Urinary bladder (tissue), 4 donors: ENCODE data around the gene OGFOD2. TPM values are rescaled to one million over a fixed set of nuclear protein-coding genes. Genes with fewer than 3 reads are reported as not detected.
"Not testable (repeated sequence)": the region's sequence is repeated elsewhere in the genome, so short reads cannot be mapped to it uniquely, and the experiment has no call there.

ENCODE experiments used
- DNase-seq: peaks from one replicate; pipeline ENCODE4 v3.0.0-alpha.2; 2015; ENCODE audit errors: extremely low spot score
- H3K27ac ChIP-seq: one replicate; pipeline ENCODE4 v1.5.1; 2013; ENCODE audit warnings: low read depth, mild to moderate bottlenecking, moderate library complexity
- H3K36me3 ChIP-seq: one replicate; pipeline ENCODE4 v1.6.1; 2013; ENCODE audit warnings: mild to moderate bottlenecking, moderate library complexity; ENCODE audit not compliant: insufficient read depth
- H3K4me1 ChIP-seq: one replicate; pipeline ENCODE4 v1.6.1; 2013; ENCODE audit warnings: mild to moderate bottlenecking, moderate library complexity; ENCODE audit not compliant: insufficient read depth
- H3K4me3 ChIP-seq: one replicate; pipeline ENCODE4 v1.5.1; 2013; ENCODE audit warnings: low read depth, low read length
- WGBS: extraction: QIAGEN DNeasy Blood & Tissue Kit; methylation state at CpG from one replicate; pipeline ENCODE4 v1.1.7; 2013; 5-methylcytosine and 5-hydroxymethylcytosine counted together
- polyA plus RNA-seq: library from polyadenylated mRNA; stranded (reverse); fragments of 200-250 nt; gene quantifications from one replicate; pipeline ENCODE4 v1.2.3, GENCODE V29; 2013
- total RNA-seq: library from RNA; depleted of rRNA; stranded (reverse); fragments of >200 nt; gene quantifications from one replicate; pipeline ENCODE4 v1.2.3, GENCODE V29; 2014
- donor health status: healthy with polysubstance abuse.
- donor health status: healthy.

OGFOD2 gene
- total and polyA plus RNA-seq, 2 donors: 6.5 to 17.1 TPM

DNA sequence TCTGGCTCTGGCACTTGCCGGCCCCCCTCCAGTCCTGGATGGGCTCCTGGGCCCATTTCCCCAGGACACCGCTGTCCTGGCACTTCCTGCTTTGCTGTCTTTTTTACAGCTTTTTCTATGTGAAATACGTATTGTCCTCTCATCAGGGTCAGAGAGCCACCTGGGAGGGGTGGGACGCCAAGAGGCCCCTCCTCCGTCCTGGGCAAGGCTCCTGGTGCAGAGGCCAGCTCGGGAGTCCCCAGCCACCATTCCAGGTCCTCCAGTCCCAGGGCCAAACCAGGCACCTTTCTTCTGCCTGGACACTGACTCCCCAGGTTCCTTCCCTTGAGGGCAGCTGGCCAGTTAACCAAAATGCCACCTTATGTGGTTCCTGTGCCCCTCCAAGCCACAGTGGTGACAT lies 28.2 kb downstream of the OGFOD2 start:
- 89% methylated on average over 6 of the region's 6 CpGs for WGBS
- H3K36me3 ChIP-seq: peaks cover 5% of the 10 kb centered on the region
- DNase-seq: no peak
- no peak overlapping the region for H3K4me3 ChIP-seq
- no peaks in the 10 kb centered on the region for H3K4me1 ChIP-seq
- H3K27ac ChIP-seq: no peak overlapping the region

DNA sequence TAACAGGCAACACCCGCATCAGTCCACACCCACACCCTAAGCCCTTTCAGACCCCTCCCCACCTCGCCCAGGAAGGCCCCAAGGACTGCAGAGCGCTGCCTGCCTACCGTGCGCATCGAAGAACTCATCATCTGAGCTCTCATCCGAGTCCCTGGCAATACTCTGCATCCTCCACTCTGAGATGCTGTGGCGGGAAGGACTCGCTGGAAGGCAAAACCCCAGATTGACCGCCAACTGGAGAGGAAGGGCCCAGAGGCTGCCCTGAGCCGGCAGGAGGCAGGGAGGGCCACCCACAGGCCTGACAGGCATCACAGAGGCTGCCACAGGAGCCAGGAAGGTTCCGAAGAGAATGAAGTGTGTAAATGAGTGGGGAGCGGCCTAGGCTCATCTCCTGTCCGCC lies 29.2 kb downstream of the OGFOD2 start:
- DNase-seq: no peak
- 87% methylated on average over 14 of the region's 14 CpGs for WGBS
- Histone ChIP-seq H3K27ac (no peak overlapping the region), H3K36me3 (peaks cover 5% of the 10 kb centered on the region), H3K4me1 (no peaks in the 10 kb centered on the region), H3K4me3 (no peak overlapping the region)

DNA sequence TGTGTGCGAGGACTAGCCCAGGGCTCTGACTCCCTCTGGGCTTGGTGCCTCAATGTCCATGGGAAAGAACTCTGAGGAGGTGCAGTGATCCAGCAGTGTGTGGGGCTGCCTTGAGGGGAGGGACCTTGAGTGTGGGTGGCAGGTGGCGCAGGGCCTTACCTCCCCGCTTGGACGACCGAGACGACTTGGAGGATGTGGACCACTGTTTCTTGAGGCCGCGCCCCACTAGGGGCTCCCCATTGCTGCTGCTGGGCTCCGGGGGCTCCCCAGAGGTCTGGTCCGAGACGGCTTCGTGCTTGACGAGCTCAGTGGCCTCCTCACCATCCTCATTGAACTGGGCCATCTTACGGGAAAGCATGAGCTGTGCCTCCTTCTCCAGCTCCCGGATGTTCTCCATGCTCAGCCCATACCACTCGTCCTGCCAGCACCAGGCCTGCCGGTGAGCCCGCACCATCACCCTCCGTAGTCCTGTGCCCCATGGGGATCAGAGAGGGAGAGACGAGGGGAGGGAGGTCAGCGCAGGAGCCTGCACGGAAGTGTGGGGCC lies 30.1 kb downstream of the OGFOD2 start:
- no peak for DNase-seq
- Histone ChIP-seq H3K36me3 (peaks cover 5% of the 10 kb centered on the region), H3K4me3 (no peak overlapping the region), H3K4me1 (no peaks in the 10 kb centered on the region), H3K27ac (no peak overlapping the region)
- 92% methylated on average over 22 of the region's 22 CpGs for WGBS

DNA sequence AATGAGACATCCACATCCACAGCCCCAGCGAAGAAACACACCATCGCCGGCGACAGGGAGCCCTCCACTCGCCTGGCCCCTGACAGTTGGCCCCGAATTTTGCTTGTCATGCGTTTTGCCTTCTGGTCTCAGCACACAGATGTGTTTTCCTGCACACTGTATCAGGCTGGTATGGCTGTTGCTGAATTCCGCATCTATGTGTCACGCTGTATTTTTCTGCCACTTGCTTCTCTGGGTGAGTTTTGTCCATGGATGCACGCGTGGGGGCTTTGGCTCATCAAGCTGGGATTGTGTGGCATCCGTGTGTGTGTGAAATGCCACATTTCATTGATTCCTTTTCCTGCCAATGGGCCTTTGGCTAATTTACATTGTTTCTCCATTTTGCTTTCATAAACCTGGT lies 31.9 kb downstream of the OGFOD2 start:
- DNase-seq: no peak
- WGBS: 85% methylated on average over 12 of the region's 12 CpGs
- no peak overlapping the region for H3K27ac ChIP-seq
- H3K4me1 ChIP-seq: no peaks in the 10 kb centered on the region
- H3K36me3 ChIP-seq: peaks cover 5% of the 10 kb centered on the region
- no peak overlapping the region for H3K4me3 ChIP-seq

DNA sequence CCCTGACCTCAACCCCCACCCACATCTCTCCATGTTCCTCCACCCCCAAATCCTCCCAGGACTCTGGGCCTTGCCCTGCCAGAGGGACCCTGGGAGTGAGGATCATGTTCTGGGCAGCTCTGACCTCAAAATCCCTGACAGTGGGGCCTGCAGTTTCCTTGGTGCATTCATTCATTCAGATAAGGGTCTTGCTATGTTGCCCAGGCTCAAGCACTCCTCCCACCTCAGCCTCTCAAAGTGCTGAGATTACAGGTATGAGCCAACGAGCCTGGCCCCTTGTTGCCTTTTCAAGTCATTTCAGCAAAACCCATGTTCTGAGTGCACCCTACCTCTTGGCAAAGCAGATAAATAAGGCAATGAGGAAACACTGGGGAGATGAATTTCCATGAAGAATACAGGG lies 35.1 kb downstream of the OGFOD2 start:
- no peak for DNase-seq
- Histone ChIP-seq H3K27ac (no peak overlapping the region), H3K4me1 (no peaks in the 10 kb centered on the region), H3K4me3 (no peak overlapping the region), H3K36me3 (peaks cover 2% of the 10 kb centered on the region)
- 85% methylated on average over 1 of the region's 1 CpG for WGBS

DNA sequence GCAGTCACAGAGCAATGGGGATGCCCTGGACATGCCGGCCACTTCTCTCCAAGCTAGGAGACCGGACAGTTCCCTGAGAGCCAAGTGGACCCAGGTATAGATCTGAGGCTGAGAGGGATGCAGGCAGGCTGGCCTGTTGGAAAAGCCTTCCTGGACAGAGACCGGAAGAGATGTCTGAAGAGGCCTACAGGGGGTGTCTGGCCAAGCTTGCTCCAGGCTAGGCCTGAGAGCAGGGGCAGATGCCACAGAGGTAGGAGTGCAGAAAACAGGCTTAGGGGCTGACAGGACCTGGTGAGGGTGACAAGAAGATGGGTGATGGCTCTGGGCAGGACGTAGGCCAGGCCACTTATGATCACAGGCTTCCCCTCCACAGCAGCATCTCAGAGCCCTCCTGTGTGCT lies 35.6 kb downstream of the OGFOD2 start:
- no peak for DNase-seq
- no peaks in the 10 kb centered on the region for H3K36me3 ChIP-seq
- no peak overlapping the region for H3K27ac ChIP-seq
- H3K4me3 ChIP-seq: no peak overlapping the region
- 87% methylated on average over 4 of the region's 4 CpGs for WGBS
- H3K4me1 ChIP-seq: no peaks in the 10 kb centered on the region

DNA sequence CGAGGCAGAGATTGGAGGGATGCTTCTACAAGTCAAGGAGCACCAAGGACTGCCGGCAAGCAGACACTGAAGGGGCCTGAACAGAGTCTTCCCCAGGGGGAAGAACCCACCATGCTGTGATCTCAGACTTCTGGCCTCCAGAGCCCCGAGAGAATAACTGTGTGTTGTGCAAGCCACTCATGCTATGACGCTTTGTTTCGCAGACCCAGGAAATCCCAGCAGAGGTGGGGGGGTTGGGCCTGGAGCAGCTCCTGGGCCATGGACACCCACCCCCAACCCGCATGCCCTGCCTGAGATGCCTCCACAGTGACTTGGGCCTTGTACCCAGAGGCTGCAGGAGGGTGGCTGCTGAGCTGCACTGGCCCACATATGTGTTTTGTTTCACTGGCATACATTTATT lies 36.7 kb downstream of the OGFOD2 start:
- H3K36me3 ChIP-seq: no peaks in the 10 kb centered on the region
- DNase-seq: no peak

DNA sequence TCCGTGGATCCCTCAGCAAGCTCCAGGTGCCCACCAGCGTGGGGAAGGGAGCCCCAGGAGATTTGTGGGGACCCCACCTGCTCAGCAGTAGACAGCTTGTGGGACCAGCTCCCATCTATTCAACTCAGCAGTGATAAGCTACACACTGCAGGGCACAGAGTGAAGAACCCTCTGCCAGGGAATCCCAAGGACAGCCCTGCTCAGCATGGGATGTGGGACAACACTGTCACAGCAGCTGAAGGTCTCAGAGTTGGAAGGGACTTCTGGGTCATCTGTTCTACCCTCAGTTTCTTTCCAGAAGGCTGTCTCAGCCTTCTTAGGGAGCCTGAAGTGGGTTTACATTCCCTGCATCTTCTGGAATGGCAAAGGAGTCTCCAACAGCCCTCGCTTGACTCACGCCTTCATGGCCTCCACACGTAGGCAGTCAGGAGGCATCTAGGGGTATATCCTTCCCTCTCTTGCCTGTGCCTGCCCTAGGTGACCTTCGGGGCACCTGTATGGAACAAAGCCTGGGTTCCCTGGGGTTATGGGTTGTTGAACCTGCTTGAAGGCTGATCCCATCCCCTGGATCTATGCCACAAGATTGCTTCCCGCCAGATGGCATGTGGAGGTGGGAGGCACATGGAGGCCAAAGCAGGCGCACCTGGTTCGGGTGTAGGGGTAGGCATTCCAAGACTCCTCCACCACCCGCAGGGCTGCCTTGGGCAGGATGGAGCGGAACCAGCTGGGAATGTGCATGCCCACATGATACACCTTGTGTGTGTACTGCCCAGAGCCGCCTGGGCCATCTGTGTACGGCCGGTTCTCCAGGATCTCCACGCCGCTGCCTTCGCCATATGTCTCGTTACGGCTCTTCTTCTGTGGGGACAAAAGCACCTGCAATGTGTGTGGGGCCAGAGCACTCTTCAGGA lies 38.4 kb downstream of the OGFOD2 start:
- Histone ChIP-seq H3K4me1 (no peaks in the 10 kb centered on the region), H3K4me3 (no peak overlapping the region), H3K36me3 (no peaks in the 10 kb centered on the region), H3K27ac (no peak overlapping the region)
- WGBS: 95% methylated on average over 19 of the region's 19 CpGs
- DNase-seq: no peak

More for the DNA sequence above, 36.7 kb downstream of the OGFOD2 start:
- WGBS: 86% methylated on average over 6 of the region's 6 CpGs
- no peaks in the 10 kb centered on the region for H3K4me1 ChIP-seq
- H3K27ac ChIP-seq: no peak overlapping the region
- H3K4me3 ChIP-seq: no peak overlapping the region

DNA sequence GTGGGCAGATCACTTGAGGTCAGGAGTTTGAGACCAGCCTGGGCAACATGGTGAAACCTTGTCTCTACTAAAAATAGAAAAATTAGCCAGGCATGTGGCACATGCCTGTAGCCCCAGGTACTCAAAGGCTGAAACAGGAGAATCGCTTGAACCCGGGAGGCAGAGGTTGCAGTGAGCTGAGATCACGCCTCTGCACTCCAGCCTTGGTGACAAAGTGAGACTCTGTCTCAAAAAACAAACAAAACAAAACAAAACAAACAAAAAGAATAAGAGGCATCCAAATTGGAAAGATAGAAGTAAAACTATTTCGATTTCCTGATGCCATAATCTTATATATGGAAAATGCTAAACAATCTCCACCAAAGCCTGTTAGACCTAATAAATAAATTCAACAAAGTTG lies 39.4 kb downstream of the OGFOD2 start:
- H3K36me3 ChIP-seq, H3K4me3 ChIP-seq, H3K4me1 ChIP-seq, H3K27ac ChIP-seq, DNase-seq: not testable (repeated sequence)
- 96% methylated on average over 4 of the region's 4 CpGs for WGBS

DNA sequence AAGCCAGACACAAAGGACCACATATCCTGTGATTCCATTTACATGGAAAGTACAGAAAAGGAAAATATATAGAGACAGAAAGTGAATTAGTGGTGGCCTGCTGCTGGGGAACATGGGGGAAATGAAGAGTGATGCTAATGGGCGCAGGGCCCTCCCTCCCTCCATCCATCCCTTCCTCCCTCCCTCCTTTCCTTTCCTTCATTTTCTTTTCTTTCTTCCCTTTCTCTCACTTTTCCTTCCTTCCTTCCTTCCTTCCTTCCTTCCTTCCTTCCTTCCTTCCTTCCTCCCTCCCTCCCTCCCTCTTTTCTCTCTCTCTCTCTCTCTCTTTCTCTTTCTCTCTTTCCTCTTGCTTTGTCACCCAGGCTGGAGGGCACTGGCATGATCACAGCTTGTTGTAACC lies 42.7 kb downstream of the OGFOD2 start:
- Histone ChIP-seq H3K36me3 (no peaks in the 10 kb centered on the region), H3K4me1 (no peaks in the 10 kb centered on the region), H3K4me3 (no peak overlapping the region), H3K27ac (no peak overlapping the region)
- 100% methylated on average over 1 of the region's 1 CpG for WGBS
- DNase-seq: no peak

DNA sequence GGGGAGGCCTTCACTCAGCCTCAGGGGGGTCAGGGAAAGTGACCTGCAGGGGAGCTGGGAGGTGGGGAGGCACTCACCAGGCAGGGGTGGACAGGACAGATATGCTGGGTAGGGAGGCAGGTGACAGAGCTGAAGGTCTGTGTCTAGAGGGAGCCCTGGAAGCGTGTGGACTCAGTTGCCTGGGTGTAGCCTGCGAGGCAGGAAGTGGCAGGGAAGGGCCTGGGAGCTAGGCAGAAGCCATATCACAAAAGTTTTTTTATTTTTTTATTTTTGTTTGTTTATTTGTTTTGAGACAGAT lies 44.7 kb downstream of the OGFOD2 start:
- H3K27ac ChIP-seq: no peak overlapping the region
- no peaks in the 10 kb centered on the region for H3K36me3 ChIP-seq
- no peak overlapping the region for H3K4me3 ChIP-seq
- WGBS: 92% methylated on average over 2 of the region's 2 CpGs
- DNase-seq: no peak
- H3K4me1 ChIP-seq: no peaks in the 10 kb centered on the region

DNA sequence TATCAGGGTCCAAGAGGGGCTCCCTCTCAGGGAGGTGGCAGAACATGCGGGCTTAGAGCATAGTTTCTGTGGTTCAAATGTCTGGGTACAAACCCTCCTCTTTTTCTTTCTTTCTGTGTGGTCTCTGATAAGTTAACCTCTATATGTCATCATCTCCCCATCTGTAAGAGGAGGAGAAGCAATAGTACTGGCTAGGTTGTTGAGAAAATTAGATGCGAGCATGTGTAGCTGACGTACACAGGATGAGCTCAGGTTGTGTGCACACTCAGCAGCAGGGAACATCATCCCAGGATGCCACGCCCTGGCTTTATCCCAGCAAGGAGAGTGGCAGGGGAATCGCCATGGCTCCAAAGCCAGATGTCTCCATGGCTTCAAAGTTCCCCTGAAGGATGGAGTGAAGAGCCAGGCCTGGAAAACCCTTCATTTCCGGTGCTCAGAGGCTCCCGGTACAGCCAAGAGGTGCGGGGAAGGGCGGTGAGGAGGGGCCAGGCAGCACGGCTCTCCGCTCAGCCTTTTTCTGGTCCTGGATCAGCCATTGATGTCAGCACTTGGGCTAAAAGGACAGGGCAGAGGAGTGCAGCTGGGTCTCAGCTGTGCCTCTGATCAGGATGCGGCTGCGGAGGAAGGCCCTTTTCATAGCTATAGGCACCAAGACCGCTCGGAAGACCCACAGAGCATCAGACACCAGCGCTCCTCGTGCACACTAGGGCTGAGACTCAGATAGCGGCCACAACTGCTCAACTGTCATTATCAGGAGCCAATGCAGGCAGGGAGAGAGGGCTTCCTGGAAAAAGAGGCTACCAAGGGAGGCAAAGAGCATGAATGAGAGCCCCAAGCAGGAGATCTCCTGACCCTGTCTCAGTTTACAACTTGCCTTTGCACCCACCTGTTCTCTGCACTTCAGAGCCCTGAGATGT lies 46.9 kb downstream of the OGFOD2 start:
- no peak overlapping the region for H3K27ac ChIP-seq
- DNase-seq: no peak
- no peaks in the 10 kb centered on the region for H3K4me1 ChIP-seq
- 87% methylated on average over 18 of the region's 18 CpGs for WGBS
- no peaks in the 10 kb centered on the region for H3K36me3 ChIP-seq
- no peak overlapping the region for H3K4me3 ChIP-seq

DNA sequence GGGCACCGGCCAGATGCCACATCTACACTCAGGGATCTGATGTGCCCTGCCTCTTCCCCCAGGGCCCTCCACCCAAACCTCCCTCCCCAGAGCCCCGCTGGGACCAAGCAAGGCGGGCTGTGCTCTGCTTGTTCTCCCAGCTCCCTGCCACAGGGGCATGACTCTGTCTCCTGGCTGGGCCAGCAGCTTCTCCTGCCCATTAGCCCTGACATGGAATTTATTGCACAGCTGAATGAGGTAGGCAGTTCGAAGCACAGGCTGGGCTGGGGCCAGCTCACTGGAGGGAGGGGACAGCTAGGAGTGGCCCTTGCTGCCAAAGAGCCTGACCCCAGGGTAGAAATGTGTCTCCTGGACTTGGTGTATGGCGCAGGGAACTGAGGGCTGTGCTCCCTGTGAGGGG lies 47.8 kb downstream of the OGFOD2 start:
- Histone ChIP-seq H3K36me3 (no peaks in the 10 kb centered on the region), H3K4me3 (no peak overlapping the region), H3K27ac (no peak overlapping the region), H3K4me1 (no peaks in the 10 kb centered on the region)
- 89% methylated on average over 5 of the region's 5 CpGs for WGBS
- no peak for DNase-seq
